GM13977 (cell line): Measurements from ENCODE around the gene ABCE1.

ENCODE experiments used
- DNase-seq: peaks from one replicate; pipeline ENCODE4 v3.0.0; 2012; ENCODE audit warnings: low spot score
- CTCF ChIP-seq: IDR thresholded peaks from 2 replicates; pipeline ENCODE4 v1.5.1; 2012; ENCODE audit warnings: mild to moderate bottlenecking, control low read depth; ENCODE audit not compliant: insufficient read depth; ENCODE audit errors: extremely low read depth, missing control alignments
- in situ Hi-C: fragments of 300-500 bp; cut with MboI; formaldehyde crosslinking; loops from one replicate; pipeline ENCODE4 v1.12.0; 2022; ENCODE audit warnings: low sequenced_read_pairs, low pct_unique_long_range_greater_than_20kb, mixed read lengths, inconsistent platforms; ENCODE audit not compliant: unreplicated experiment

Gene ABCE1

GRCh38 chr4:145178740-145179280, 80.7 kb downstream of the ABCE1 start:
- TF ChIP-seq CTCF, result no peak
- no peak for DNase-seq
- in situ Hi-C loops, result no loop called here
